Measurements from ENCODE around the gene FRY. TPM values are rescaled to one million over a fixed set of nuclear protein-coding genes. Genes with fewer than 3 reads are reported as not detected.

Gene FRY
- total and polyA plus RNA-seq, 2 of the 13 experiments (the other 11 are each of a cell fraction or from before 2014, with no cell fraction given) = 8.2 to 13.1 TPM

DNA sequence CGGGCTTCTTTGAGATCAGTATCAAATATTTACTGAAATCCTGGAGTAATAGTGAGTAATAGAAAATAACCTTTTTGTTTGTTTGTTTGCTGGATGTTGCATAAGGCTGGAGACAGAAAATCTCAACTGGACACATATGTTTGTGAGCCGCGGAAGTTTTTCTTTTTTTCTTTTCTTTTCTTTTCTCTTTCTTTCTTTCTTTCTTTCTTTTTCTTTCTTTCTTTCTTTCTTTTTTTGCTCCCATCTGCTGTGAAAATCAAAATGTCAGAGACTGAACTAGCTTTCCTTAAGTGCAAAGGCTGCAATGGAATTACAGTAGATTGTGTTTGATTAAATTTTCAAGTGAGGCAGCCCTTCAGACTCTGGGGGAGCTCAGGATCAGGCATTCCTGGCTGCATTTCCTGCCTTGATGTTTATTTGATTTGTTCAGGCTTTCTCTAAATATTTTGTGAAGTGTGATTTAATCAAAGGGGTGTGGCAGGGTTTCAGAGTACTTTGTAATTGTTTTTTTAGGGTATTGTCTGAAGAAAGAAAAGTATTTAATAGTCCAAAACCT lies 319 bp downstream of the FRY start (continued):
- TF ChIP-seq, protein P1, sequence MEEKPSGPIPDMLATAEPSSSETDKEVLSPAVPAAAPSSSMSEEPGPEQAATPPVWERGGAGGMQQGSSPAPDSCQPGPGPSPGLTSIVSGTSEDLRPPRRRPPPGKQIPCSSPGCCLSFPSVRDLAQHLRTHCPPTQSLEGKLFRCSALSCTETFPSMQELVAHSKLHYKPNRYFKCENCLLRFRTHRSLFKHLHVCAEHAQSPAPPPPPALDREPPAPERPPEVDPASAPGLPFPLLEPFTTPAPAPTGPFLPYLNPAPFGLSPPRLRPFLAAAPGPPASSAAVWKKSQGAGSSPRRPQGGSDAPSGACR (CRISPR knock-in tag; IDR thresholded peaks at IDR 0.05) = 0 out of 2 replicates have a peak, but pooled peaks have one; percentile 16
- no peak for TF ChIP-seq PLRG1 (conservative IDR thresholded peaks at IDR 0.05)
- TF ChIP-seq KLF12 (CRISPR knock-in tag; IDR thresholded peaks at IDR 0.05; ENCODE audit: borderline replicate concordance) = 0 out of 2 replicates have a peak, but pooled peaks have one; percentile 0

DNA sequence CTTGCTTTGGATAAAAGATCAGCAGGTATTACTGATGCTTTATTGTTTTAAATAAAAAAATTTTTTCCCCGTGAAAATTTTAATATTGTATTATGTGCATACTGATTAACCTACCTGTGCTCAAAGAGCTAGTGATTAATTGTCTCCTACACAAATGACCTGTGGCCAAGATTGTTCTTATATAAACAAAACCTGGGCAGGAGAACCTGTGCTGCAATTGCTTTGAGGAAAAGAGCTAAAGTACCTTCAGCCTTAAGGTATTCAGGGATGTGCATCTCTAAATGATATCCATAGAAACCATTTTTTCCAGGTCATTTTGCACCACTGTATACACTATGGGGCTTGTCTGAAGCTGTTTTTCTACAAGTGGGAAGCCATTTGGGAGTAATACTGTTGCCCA lies 1.2 kb downstream of the FRY start:
- no TSS peak for BruUV-seq (replicated peaks)
- CTCF ChIA-PET (ENCODE audit: low intra/inter-chr PET ratio, low total read pairs) = no interaction called here
- H3K4me1 ChIP-seq (ENCODE audit: insufficient read depth, low read length) = peaks cover 80% of the 10 kb centered on the region

DNA sequence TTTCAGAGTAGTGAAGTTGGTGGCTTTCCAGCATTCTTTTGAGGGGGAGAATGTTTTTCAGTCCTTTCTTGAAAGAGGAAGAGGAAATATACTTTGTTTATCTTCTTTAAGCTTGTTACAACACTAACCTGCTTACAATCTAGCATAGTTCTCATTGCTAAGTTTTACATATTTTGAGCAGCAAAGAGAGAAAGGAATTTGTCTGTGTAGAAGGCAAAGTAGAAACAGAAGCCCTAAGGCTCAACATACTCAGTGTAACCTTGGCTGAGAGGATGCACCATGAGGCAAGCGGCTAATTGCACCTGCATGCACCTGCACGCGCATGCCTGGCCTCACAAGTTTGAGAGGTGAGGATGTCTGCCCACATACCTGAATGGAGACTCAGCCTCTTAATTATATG lies 2.2 kb downstream of the FRY start:
- H3K4me2 ChIP-seq (ENCODE audit: low read depth, low read length) = peak overlapping the region; percentile 74
- no peaks in the 10 kb centered on the region for H3K9me3 ChIP-seq (ENCODE audit: low read length)
- BruUV-seq (replicated peaks) = no TSS peak
- peaks cover 46% of the 10 kb centered on the region for H3K79me2 ChIP-seq (ENCODE audit: insufficient read depth, low read length)
- H2AFZ ChIP-seq (ENCODE audit: low read length) = no peak overlapping the region
- intact Hi-C loops (cut with micrococcal nuclease; ENCODE audit: unreplicated experiment) = loop anchor here (5.0 kb wide), 2 partner anchors 129 to 209 kb away; no protein-coding TSS in a partner anchor
- H3K27me3 ChIP-seq (ENCODE audit: control insufficient read depth in 1 of 2, insufficient read depth in 2 of 2, low read length in 2 of 2) = no peaks in the 10 kb centered on the region; a peak in 1 of 5 replicates
- DNase-seq (ENCODE audit: low spot score) = no peak
- peak overlapping the region; percentile 19 to 65 (median 27); a peak in 5 of 6 replicates for H3K4me3 ChIP-seq (replicated peaks in 1 of 3; ENCODE audit: insufficient read depth in 1 of 3, low read depth in 2 of 3, low read length in 3 of 3)
- H4K20me1 ChIP-seq (ENCODE audit: insufficient read depth, low read length) = no peaks in the 10 kb centered on the region
- no peak for ATAC-seq
- WGBS (ENCODE audit: low lambda C conversion rate) = 92% methylated on average over 3 of the region's 3 CpGs
- in situ Hi-C loops (cut with HindIII; ENCODE audit: extremely low pct_ligation_motif_present, low pct_unique_long_range_greater_than_20kb) = loop anchor here (25.0 kb wide), 2 partner anchors 104 to 404 kb away; partner anchors contain the start of gene N4BP2L1
- FAIRE-seq = no peak
- H3K9ac ChIP-seq (ENCODE audit: insufficient read depth, low read depth, low read length) = no peak overlapping the region
- peaks cover 0 to 4% of the 10 kb centered on the region in 2 experiments; a peak in 3 of 5 replicates for H3K36me3 ChIP-seq (replicated peaks in 1 of 2; ENCODE audit: control insufficient read depth in 1 of 2, insufficient read depth in 2 of 2, low read length in 2 of 2)
- POLR2A ChIA-PET = no interaction called here
- H3K27ac ChIP-seq (ENCODE audit: extremely low read length, insufficient read depth, low read length) = no peak overlapping the region
- no peak for TF ChIP-seq NR2F6 (IDR thresholded peaks at IDR 0.05)
- TF ChIP-seq NR2F6 (CRISPR knock-in tag; IDR thresholded peaks at IDR 0.05) = no peak
- TF ChIP-seq, protein P2, sequence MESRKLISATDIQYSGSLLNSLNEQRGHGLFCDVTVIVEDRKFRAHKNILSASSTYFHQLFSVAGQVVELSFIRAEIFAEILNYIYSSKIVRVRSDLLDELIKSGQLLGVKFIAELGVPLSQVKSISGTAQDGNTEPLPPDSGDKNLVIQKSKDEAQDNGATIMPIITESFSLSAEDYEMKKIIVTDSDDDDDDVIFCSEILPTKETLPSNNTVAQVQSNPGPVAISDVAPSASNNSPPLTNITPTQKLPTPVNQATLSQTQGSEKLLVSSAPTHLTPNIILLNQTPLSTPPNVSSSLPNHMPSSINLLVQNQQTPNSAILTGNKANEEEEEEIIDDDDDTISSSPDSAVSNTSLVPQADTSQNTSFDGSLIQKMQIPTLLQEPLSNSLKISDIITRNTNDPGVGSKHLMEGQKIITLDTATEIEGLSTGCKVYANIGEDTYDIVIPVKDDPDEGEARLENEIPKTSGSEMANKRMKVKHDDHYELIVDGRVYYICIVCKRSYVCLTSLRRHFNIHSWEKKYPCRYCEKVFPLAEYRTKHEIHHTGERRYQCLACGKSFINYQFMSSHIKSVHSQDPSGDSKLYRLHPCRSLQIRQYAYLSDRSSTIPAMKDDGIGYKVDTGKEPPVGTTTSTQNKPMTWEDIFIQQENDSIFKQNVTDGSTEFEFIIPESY (CRISPR knock-in tag; IDR thresholded peaks at IDR 0.05) = peak; percentile 73
- no peak for TF ChIP-seq ZNF879 (CRISPR knock-in tag; IDR thresholded peaks at IDR 0.05)
- no peak for TF ChIP-seq ZNF251 (CRISPR knock-in tag; IDR thresholded peaks at IDR 0.05)
- peak; percentile 56; the same call in 1 of the 2 replicates for TF ChIP-seq ZBTB38 (CRISPR knock-in tag; IDR thresholded peaks at IDR 0.05)
- no peak for TF ChIP-seq ZNF10 (CRISPR knock-in tag; IDR thresholded peaks at IDR 0.05; ENCODE audit: borderline replicate concordance, low read depth)
- TF ChIP-seq, protein P3, sequence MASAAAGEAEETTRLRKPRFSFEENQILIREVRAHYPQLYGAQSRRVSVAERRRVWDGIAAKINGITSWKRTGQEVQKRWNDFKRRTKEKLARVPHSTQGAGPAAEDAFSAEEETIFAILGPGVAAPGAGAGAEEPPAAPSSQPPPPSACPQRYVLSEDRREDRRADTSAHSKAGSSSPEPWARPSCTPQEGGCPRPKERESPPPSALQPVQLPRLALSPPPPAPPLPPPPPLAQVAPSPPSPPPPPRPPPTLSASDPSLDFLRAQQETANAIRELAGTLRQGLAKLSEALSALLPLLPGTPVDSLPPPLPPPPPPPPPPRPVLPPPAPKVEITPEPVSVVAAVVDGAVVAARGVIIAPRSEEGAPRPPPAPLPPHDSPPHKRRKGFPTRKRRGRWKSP (CRISPR knock-in tag; IDR thresholded peaks at IDR 0.05) = no peak
- CTCF ChIA-PET (ENCODE audit: low intra/inter-chr PET ratio, low total read pairs) = no interaction called here
- H3K4me1 ChIP-seq (ENCODE audit: insufficient read depth, low read length) = peaks cover 85% of the 10 kb centered on the region

More for the DNA sequence above, 1.2 kb downstream of the FRY start:
- POLR2A ChIA-PET = interaction anchor here (1.2 to 3.2 kb wide), 3 partner anchors 14 to 132 kb away, joined by 3 to 15 read pairs (median 5); no protein-coding TSS in a partner anchor
- TF ChIP-seq SMYD3 (CRISPR knock-in tag; IDR thresholded peaks at IDR 0.05) (no peak), SAFB2 (CRISPR knock-in tag; IDR thresholded peaks at IDR 0.05; ENCODE audit: borderline replicate concordance, low read depth) (no peak)
- Histone ChIP-seq H2AFZ (ENCODE audit: low read length) (no peak overlapping the region), H3K9me3 (ENCODE audit: low read length) (no peaks in the 10 kb centered on the region), H3K27ac (ENCODE audit: extremely low read length, insufficient read depth, low read length) (no peak overlapping the region), H3K27me3 (ENCODE audit: control insufficient read depth in 1 of 2, insufficient read depth in 2 of 2, low read length in 2 of 2) (no peaks in the 10 kb centered on the region; a peak in 1 of 5 replicates), H3K9ac (ENCODE audit: insufficient read depth, low read depth, low read length) (peak overlapping the region; percentile 33; the same call in 1 of the 2 replicates), H4K20me1 (ENCODE audit: insufficient read depth, low read length) (no peaks in the 10 kb centered on the region), H3K4me3 (replicated peaks in 1 of 3; ENCODE audit: insufficient read depth in 1 of 3, low read depth in 2 of 3, low read length in 3 of 3) (peak overlapping the region; percentile 65 to 88 (median 83); a peak in 5 of 6 replicates), H3K4me2 (ENCODE audit: low read depth, low read length) (peak overlapping the region; percentile 74), H3K79me2 (ENCODE audit: insufficient read depth, low read length) (peaks cover 46% of the 10 kb centered on the region), H3K36me3 (replicated peaks in 1 of 2; ENCODE audit: control insufficient read depth in 1 of 2, insufficient read depth in 2 of 2, low read length in 2 of 2) (peaks cover 0 to 1% of the 10 kb centered on the region in 2 experiments; a peak in 1 of 5 replicates)
- ATAC-seq (no peak), DNase-seq (ENCODE audit: low spot score) (no peak), FAIRE-seq (no peak)
- intact Hi-C loops (cut with micrococcal nuclease; ENCODE audit: unreplicated experiment) = loop anchor here (5.0 kb wide), 2 partner anchors 130 to 210 kb away; no protein-coding TSS in a partner anchor
- in situ Hi-C loops (cut with HindIII; ENCODE audit: extremely low pct_ligation_motif_present, low pct_unique_long_range_greater_than_20kb) = loop anchor here (25.0 kb wide), 2 partner anchors 105 to 405 kb away; partner anchors contain the start of gene N4BP2L1
- WGBS (ENCODE audit: low lambda C conversion rate) = 18% methylated on average over 1 of the region's 1 CpG

Measured in HepG2 (cell line).